Measurements from ENCODE around the gene ISCA2. TPM values are rescaled to one million over a fixed set of nuclear protein-coding genes. Genes with fewer than 3 reads are reported as not detected.

ISCA2 gene
- total RNA-seq: 17.8 and 21.3 TPM in 2 replicates

DNA sequence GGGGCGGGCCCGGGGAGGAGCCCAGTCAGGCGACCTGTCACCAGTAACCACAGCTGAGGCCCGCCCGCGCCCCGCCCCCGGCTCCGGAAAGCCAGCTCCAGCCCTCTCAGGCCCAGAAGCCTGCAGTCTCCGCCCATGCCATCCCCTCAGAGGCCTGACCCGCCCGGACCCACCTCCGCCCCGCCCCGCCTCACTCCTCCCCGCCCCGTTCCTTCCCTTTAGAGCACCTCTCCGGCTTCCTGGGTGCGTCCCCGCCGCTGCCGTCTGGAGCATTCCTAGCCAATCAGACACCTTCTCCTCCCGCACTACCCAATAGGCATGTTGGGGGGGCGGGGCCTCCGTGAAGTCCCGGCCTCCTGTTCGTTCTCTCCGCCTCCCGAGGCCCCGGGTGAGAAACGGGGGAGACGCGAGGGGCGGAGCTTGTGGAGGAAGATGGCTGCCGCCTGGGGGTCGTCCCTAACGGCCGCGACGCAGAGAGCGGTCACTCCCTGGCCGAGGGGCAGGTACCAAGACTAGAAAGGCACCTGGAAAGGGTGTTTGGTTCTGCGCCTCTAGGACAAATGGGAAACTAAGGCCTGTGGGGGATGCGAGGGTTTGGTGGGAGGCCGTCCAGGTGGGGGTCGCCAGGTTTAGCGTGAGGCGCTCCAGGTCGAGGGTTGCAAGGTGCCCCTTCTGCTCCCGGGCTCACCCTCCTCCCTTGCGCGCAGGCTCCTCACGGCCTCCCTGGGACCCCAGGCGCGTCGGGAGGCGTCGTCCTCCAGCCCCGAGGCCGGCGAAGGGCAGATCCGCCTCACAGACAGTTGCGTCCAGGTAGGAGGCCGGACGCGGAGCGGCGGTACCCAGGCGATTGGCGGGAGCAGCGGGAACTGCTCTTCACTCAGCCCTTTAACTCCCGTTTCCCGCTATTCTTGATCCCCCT is at the start of gene ISCA2:
Gene ISCA2 (plus strand): TSS at position 423 of the 919 bp plus-strand sequence. CDS start 10 bp downstream, at position 433.

DNA sequence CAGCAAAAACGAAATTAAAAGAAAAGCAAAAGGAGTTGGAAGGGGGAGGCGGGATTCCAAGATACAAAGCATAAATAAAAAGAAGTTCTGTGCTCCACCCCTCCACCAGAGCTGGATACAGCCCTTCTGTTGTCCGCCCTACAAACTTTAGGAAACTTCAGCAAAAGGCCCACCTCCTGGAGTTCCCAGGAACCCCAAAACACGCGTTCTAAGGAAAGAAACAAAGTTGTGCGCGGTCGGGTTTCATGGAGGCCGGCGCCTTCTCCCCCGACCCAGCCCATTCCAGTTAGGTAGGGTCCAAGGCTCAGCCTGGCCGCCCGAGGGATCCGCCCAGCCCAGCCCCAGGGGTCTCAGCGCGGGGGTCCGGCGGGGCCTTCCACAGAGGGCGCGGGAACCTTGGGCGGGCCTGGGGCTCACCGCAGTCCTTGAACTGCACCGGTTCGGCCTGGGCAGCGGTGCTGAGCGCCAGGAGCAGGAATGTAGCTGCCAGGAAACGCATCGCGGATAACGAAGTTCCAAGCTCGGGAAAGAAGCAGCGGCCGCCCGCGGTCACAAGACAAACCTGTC is 706 bp upstream of the ISCA2 start, which contains the start of gene NPC2:
Gene NPC2 (minus strand): TSS at position 530 of the 567 bp plus-strand sequence. CDS start 31 bp downstream, at position 499.

Other genes with a start within 250 kb of the ISCA2 start
- gene ABCD4, start 190.8 kb upstream of the ISCA2 start, total RNA-seq: 16.8 and 24.2 TPM in 2 replicates
- not detected in 2 replicates for gene VRTN, start 145.3 kb upstream of the ISCA2 start, total RNA-seq
- gene SYNDIG1L, start 67.6 kb upstream of the ISCA2 start, total RNA-seq: not detected in 2 replicates
- gene NPC2, start 460 bp upstream of the ISCA2 start, total RNA-seq: 239 and 356 TPM in 2 replicates
- gene LTBP2, start 118.5 kb downstream of the ISCA2 start, total RNA-seq: 86.1 and 111 TPM in 2 replicates
- 28.0 and 31.5 TPM in 2 replicates for gene AREL1, start 219.3 kb downstream of the ISCA2 start, total RNA-seq
- gene FCF1, start 219.4 kb downstream of the ISCA2 start, total RNA-seq: 18.9 and 22.2 TPM in 2 replicates

Measured in hair follicular keratinocyte (primary cell).